ENCODE data around the gene EHMT1.

EHMT1 gene

DNA sequence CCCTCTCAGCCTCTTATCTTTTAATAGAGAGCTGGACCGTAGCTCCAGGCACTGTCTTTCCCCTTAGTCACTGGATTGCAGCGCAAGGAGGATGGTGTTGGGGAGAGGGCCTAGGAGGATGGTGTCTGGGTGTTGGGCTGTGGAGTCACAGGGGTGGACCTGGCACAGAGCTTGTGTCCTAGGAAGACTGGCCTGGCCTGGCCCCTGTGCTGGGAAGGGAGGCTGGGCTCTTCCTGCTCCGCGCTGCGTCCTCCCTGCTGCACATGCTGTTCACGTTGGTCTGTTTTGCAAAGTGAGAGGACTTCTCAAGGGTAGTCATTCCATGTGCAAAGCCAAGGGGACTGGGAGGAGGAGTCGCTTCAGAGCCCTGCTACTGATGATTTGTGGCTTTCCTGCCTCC, 123.9 kb downstream of the EHMT1 start:
- no peaks in the 10 kb centered on the region for H3K4me1 ChIP-seq
- in situ Hi-C loops (cut with MboI; ENCODE audit: low sequenced_read_pairs) = no loop called here
- no peak overlapping the region for H3K4me3 ChIP-seq
- no peak for DNase-seq (ENCODE audit: low spot score in 2 of 2)
- no peaks in the 10 kb centered on the region for H3K27me3 ChIP-seq (ENCODE audit: low read depth)
- H3K36me3 ChIP-seq (replicated peaks) = peaks cover 36% of the 10 kb centered on the region
- H3K9me3 ChIP-seq = no peaks in the 10 kb centered on the region

DNA sequence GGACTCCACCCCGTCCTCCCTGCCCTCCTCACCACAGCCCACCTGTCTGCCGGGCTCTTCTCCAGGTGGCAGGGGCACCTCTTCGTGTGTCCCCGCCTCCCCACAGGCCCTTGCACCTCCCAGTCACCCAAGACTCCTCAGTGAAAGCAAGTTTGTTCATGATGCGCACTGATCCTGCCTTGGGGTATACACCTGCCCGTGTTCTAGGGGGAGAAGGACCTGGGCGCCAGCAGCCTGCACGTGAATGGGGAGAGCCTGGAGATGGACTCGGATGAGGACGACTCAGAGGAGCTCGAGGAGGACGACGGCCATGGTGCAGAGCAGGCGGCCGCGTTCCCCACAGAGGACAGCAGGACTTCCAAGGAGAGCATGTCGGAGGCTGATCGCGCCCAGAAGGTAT, 124.9 kb downstream of the EHMT1 start:
- Histone ChIP-seq H3K4me3 (no peak overlapping the region), H3K9me3 (no peaks in the 10 kb centered on the region), H3K36me3 (replicated peaks) (peaks cover 36% of the 10 kb centered on the region), H3K4me1 (no peaks in the 10 kb centered on the region), H3K27me3 (ENCODE audit: low read depth) (no peaks in the 10 kb centered on the region)
- in situ Hi-C loops (cut with MboI; ENCODE audit: low sequenced_read_pairs) = no loop called here
- DNase-seq (ENCODE audit: low spot score in 2 of 2) = no peak

DNA sequence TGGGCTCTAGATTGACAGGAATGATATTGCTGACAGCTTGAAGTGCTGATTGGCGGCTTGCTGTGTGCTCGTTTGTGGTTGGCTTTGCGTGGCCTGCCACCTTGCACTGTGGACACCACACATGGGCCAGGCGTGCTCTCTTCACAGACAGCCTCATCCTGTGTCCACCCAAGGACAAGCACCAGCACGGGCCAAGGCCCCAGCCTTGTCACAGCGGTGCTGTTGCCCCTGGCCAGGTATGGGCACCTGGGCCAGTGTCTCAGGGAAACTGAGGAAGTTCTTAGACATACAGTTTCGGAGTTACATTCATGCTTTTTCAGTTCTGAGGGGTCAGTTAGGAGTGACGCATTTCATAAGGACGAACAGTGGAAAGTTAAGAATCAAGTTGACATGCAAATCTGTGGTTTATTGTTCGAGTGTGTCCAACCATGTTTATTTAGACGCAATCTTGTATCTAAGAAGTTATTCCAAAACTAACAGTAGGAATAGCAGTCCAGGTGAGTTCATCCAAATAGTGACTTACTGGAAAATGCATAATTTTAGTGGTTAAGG, 125.9 kb downstream of the EHMT1 start:
- Histone ChIP-seq H3K4me3 (no peak overlapping the region), H3K4me1 (no peaks in the 10 kb centered on the region), H3K36me3 (replicated peaks) (peaks cover 36% of the 10 kb centered on the region), H3K9me3 (no peaks in the 10 kb centered on the region), H3K27me3 (ENCODE audit: low read depth) (no peaks in the 10 kb centered on the region)
- in situ Hi-C loops (cut with MboI; ENCODE audit: low sequenced_read_pairs) = no loop called here
- no peak for DNase-seq (ENCODE audit: low spot score in 2 of 2)

DNA sequence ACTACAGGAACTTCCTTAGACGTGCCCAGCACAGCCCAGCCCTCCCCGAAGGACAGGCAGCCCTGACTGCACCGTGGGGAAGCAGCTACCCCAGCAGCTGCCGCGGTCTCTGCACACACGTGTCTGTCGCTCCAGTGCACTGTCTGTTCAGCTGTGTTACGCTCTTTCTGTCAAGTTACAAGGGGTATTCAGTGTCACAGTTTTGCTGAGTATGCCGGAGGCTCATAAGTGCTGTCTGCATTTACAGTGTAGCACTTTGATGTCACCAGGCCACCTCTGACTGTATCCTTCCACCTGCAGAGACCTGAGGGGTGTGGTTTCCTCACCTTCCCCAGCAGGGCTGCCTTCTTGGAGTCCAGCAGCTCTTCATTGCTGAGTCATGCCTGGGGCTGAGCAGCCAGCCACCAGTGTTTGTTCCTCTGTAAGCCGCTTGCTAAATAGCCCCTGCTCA, 126.8 kb downstream of the EHMT1 start:
- H3K4me1 ChIP-seq = no peaks in the 10 kb centered on the region
- peaks cover 32% of the 10 kb centered on the region for H3K36me3 ChIP-seq (replicated peaks)
- DNase-seq (ENCODE audit: low spot score in 2 of 2) = no peak
- H3K27me3 ChIP-seq (ENCODE audit: low read depth) = no peaks in the 10 kb centered on the region
- H3K4me3 ChIP-seq = no peak overlapping the region
- no peaks in the 10 kb centered on the region for H3K9me3 ChIP-seq
- in situ Hi-C loops (cut with MboI; ENCODE audit: low sequenced_read_pairs) = no loop called here

DNA sequence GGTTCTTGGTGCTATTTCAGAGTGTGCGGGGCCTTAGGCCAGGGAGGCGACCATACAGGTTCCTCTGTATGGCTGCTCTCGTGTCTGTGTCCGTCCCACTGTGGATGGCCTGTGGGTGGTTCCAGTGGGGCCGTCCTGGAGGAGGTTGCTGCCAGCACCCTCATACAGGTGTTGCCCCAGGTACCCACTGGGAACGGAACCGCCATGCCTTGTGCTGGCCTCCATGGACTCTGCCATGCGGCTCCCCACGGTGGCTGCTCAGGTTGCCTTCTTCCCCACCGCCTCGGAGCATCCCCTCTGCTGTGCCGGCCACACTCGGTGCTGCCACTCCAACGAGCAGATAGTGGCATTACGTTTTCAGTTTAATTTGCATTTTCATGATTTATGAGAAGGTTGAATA, 129.5 kb downstream of the EHMT1 start:
- Histone ChIP-seq H3K36me3 (replicated peaks) (peaks cover 26% of the 10 kb centered on the region), H3K4me1 (no peaks in the 10 kb centered on the region), H3K27me3 (ENCODE audit: low read depth) (no peaks in the 10 kb centered on the region), H3K9me3 (no peaks in the 10 kb centered on the region), H3K4me3 (no peak overlapping the region)
- no peak for DNase-seq (ENCODE audit: low spot score in 2 of 2)
- in situ Hi-C loops (cut with MboI; ENCODE audit: low sequenced_read_pairs) = no loop called here

DNA sequence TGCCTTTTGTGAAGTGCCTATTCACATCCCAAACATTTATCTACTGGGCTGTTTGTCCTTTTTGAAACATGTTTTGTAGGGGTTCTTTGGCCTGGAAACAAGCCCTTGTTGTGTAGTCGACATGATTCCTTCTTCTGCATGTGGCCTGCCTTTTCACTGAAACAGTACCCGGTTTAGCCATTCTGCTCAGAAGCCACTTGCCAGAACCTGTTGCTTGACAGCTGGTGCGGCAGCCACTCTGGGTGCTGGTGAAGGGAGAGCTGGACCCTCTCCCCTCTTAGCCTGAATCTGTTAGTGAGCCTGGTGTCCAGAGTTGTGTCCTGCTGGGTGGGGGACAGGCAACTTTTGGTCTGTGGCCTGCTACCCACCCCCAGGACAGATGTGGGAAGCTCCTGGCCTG, 129.9 kb downstream of the EHMT1 start:
- no peak for DNase-seq (ENCODE audit: low spot score in 2 of 2)
- Histone ChIP-seq H3K36me3 (replicated peaks) (peaks cover 22% of the 10 kb centered on the region), H3K9me3 (no peaks in the 10 kb centered on the region), H3K27me3 (ENCODE audit: low read depth) (no peaks in the 10 kb centered on the region), H3K4me3 (no peak overlapping the region), H3K4me1 (no peaks in the 10 kb centered on the region)
- in situ Hi-C loops (cut with MboI; ENCODE audit: low sequenced_read_pairs) = no loop called here

DNA sequence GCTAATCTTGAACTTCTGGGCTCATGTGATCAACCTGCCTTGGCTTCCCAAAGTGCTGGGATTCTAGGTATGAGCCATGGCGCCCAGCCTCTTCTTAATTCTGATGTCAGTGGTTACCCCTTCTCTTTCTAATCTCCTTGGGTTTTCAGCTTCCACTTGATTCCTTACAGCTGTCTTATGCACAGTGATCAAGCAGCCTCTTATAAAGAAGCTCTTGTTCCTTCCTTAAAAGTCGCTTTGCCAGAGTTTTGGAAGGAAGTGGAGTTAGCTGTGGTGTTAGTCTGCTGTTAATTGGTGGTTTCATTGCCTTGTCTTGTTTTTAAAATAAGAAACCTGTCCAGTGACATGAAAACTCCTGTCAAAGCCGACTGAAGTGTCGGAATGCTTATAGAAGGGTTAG, 130.7 kb downstream of the EHMT1 start:
- no peak for DNase-seq (ENCODE audit: low spot score in 2 of 2)
- H3K9me3 ChIP-seq = no peaks in the 10 kb centered on the region

DNA sequence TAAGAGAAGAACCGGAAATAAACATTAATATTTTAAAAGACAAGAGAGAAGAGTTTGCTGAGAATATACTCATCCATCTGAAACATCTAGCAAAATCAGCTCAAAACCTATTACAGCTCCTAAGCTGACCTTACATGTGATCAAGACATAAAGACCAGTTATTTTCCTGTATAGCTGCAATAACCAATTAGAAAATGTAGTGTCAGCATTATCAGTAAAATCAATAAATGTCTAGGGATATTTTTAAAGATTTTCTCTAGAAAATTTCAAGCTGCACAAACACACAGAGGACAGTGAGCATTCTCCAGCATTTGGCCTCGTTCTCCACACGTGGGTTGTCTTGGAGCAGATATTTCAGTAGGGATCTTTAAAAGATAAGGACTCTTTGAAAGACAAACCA, 131.2 kb downstream of the EHMT1 start:
- in situ Hi-C loops (cut with MboI; ENCODE audit: low sequenced_read_pairs) = no loop called here
- H3K36me3 ChIP-seq (replicated peaks) = peaks cover 16% of the 10 kb centered on the region

More for the DNA sequence above, 130.7 kb downstream of the EHMT1 start:
- Histone ChIP-seq H3K4me1 (no peaks in the 10 kb centered on the region), H3K36me3 (replicated peaks) (peaks cover 16% of the 10 kb centered on the region), H3K27me3 (ENCODE audit: low read depth) (no peaks in the 10 kb centered on the region), H3K4me3 (no peak overlapping the region)
- in situ Hi-C loops (cut with MboI; ENCODE audit: low sequenced_read_pairs) = no loop called here

DNA sequence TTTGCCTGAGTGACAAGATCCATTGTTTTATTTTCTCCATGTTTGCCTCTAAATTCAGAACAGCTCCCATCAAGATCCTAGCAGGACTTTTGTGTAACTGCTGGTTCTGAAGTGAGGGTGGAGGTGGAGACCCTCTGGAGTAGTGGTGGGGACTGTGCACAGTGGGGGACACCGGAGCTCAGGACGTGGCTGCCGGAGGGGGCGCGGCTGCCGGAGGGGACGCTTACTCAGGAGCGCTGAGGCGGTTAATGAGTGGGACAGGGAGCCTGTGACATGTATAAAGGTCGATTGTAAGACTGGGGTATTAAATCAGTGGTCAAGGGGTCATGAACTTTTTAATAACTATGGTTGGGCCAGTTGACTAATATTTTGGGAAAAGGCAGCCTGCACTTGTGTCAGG, 131.8 kb downstream of the EHMT1 start:
- no peak for DNase-seq (ENCODE audit: low spot score in 2 of 2)
- Histone ChIP-seq H3K4me1 (no peaks in the 10 kb centered on the region), H3K4me3 (no peak overlapping the region), H3K36me3 (replicated peaks) (peaks cover 13% of the 10 kb centered on the region), H3K9me3 (no peaks in the 10 kb centered on the region), H3K27me3 (ENCODE audit: low read depth) (no peaks in the 10 kb centered on the region)
- in situ Hi-C loops (cut with MboI; ENCODE audit: low sequenced_read_pairs) = no loop called here

More for the DNA sequence above, 131.2 kb downstream of the EHMT1 start:
- H3K27me3 ChIP-seq (ENCODE audit: low read depth) = no peaks in the 10 kb centered on the region
- DNase-seq (ENCODE audit: low spot score in 2 of 2) = no peak
- no peaks in the 10 kb centered on the region for H3K4me1 ChIP-seq
- H3K9me3 ChIP-seq = no peaks in the 10 kb centered on the region
- no peak overlapping the region for H3K4me3 ChIP-seq

DNA sequence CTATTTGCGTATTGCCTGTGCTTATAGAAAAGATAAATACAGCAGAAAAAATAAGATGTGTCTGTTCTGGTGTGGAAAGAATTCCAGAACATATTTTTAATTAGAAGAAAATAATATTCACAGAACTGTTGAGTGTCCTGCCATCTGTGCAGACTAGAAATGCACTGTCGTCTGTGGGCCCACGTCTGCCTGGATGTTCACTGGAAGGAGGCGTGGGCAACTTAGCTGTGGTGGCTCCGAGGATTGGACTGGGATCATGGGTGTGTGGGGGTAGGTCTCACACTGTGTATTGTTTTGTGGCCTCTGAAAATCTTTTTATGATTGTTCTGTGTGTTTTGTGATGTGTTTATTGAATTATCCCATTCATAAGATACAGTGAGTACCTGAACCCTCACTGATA, 132.8 kb downstream of the EHMT1 start:
- Histone ChIP-seq H3K4me3 (no peak overlapping the region), H3K4me1 (no peaks in the 10 kb centered on the region), H3K27me3 (ENCODE audit: low read depth) (no peaks in the 10 kb centered on the region), H3K9me3 (no peaks in the 10 kb centered on the region), H3K36me3 (replicated peaks) (peaks cover 14% of the 10 kb centered on the region)
- no peak for DNase-seq (ENCODE audit: low spot score in 2 of 2)
- in situ Hi-C loops (cut with MboI; ENCODE audit: low sequenced_read_pairs) = no loop called here

DNA sequence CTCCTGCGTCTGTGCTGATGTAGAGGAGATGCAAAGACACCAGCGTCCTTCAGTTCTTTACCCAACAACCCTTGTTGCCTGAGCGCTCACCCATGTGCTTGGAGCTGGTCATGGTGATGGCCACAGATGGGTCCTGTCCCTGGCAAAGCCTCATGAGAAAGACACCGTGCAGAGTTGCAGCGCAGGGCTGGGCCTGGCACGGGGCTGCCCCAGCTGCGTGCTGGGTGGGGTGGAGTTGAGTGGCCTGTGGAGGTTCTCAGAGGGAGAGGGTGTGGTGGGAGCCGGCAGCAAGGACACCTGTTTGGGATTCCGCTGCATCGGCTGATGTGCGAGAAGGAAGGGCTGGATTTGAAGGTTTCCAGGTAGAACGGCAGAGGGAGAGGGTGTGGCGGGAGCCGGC, 133.6 kb downstream of the EHMT1 start:
- no peak for DNase-seq (ENCODE audit: low spot score in 2 of 2)
- no peaks in the 10 kb centered on the region for H3K9me3 ChIP-seq
- in situ Hi-C loops (cut with MboI; ENCODE audit: low sequenced_read_pairs) = no loop called here
- no peaks in the 10 kb centered on the region for H3K27me3 ChIP-seq (ENCODE audit: low read depth)
- H3K36me3 ChIP-seq (replicated peaks) = peaks cover 18% of the 10 kb centered on the region
- H3K4me3 ChIP-seq = no peak overlapping the region
- H3K4me1 ChIP-seq = no peaks in the 10 kb centered on the region

DNA sequence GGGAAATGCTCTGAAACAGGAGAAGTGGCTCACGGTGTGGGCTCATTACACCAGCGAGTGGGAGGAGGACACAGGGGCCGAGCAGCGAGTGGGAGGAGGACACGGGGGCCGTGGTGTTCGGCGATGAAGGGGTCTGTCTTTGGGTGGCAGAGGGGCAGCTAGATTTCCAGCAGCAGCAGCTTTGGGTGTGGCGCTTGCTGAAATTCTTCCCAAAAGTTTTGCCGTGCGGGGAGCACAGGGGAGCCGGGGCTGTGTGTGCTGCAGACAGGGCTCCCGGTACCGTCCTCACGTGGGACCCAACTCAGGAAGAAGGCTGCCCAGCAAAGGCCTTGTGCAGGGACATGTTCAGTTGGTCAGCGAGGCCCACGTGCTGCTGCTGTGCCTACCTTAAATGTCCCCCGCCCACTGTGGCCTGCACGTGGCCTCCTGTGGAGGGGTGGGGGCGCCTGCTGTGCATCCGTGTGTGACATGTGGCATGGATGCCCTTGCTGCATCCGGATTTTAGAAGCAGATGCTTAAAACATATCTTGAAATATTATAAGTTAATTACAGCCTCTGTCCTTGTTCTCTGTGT, 134.5 kb downstream of the EHMT1 start:
- H3K36me3 ChIP-seq (replicated peaks) = peaks cover 27% of the 10 kb centered on the region
- no peaks in the 10 kb centered on the region for H3K27me3 ChIP-seq (ENCODE audit: low read depth)
- no peak overlapping the region for H3K4me3 ChIP-seq
- in situ Hi-C loops (cut with MboI; ENCODE audit: low sequenced_read_pairs) = no loop called here
- H3K9me3 ChIP-seq = no peaks in the 10 kb centered on the region
- no peak for DNase-seq (ENCODE audit: low spot score in 2 of 2)
- H3K4me1 ChIP-seq = no peaks in the 10 kb centered on the region

DNA sequence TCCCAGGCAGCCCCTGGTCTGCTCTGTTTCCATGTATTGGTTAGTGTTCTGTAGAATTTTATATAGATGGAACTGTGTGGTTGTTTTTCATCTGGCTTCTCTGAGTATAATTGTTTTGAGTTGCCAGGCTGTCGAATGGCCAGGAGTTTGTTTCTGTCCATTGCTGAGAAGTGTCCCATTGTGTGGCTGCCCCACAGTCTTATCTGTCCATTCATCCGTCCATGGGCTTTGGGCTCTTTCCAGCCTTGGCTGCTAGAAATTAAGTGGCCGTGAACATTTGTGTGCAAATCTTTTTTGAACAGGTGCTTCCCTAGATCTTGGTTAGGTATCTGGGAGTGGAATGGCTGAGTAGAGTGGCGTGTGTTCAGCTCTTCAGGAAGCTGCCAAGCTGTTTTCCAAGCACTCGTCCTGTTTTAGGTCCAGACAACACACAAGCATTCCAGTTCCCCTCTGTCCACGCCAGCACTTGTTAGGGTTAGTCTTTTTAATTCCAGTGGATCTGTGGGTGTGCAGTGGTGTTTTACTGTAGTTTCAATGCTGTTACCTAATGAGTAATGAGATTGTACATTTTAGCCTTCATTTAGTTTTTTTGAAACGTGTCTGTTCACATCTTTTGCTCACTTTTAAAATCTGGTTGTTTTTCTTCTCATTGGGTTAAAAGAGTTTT, 136.6 kb downstream of the EHMT1 start:
- Histone ChIP-seq H3K9me3 (no peaks in the 10 kb centered on the region), H3K4me1 (no peaks in the 10 kb centered on the region), H3K36me3 (replicated peaks) (peaks cover 40% of the 10 kb centered on the region), H3K4me3 (no peak overlapping the region), H3K27me3 (ENCODE audit: low read depth) (no peaks in the 10 kb centered on the region)
- in situ Hi-C loops (cut with MboI; ENCODE audit: low sequenced_read_pairs) = no loop called here
- DNase-seq (ENCODE audit: low spot score in 2 of 2) = no peak

DNA sequence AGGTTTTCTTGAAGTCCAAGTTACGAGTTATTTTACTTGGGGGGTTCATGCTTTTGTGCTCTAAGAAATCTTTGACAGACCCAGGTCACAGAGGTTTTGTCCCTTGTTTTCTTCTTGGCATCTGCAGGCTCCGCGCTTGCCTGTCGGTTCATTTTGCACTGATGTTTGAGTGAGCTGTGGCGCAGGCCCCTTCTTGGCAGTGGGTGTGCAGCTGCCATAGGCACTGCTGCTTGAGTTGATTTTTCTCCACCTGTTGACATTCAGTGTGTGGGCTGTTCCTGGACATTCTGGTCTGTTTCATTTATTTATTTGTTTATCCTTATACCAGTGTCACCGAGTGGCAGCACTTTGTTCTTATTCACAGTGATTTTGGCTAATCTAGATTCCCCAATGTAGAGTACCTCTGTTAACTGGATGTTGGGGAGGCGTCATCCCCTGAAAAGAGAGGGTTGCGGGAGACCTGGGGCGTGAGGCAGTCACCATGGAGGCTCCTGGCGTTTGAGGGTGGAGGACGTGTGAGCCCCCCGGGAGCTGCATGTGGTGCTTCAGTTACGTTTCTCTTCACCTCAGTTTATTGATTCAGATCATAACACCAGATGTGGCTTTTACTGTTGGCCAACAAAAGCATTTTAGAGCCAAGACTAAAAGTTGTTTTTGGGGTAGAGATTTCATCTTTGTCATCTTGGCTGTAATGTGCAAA, 137.4 kb downstream of the EHMT1 start:
- DNase-seq (ENCODE audit: low spot score in 2 of 2) = no peak
- H3K36me3 ChIP-seq (replicated peaks) = peaks cover 40% of the 10 kb centered on the region
- no peak overlapping the region for H3K4me3 ChIP-seq
- H3K27me3 ChIP-seq (ENCODE audit: low read depth) = no peaks in the 10 kb centered on the region
- in situ Hi-C loops (cut with MboI; ENCODE audit: low sequenced_read_pairs) = no loop called here
- H3K9me3 ChIP-seq = no peaks in the 10 kb centered on the region
- H3K4me1 ChIP-seq = no peaks in the 10 kb centered on the region
